Measurements from ENCODE around the gene ANGPTL2.

GRCh38 chr9:127139071-127139731 is 16.8 kb upstream of the ANGPTL2 start:
- TF ChIP-seq, protein P1, sequence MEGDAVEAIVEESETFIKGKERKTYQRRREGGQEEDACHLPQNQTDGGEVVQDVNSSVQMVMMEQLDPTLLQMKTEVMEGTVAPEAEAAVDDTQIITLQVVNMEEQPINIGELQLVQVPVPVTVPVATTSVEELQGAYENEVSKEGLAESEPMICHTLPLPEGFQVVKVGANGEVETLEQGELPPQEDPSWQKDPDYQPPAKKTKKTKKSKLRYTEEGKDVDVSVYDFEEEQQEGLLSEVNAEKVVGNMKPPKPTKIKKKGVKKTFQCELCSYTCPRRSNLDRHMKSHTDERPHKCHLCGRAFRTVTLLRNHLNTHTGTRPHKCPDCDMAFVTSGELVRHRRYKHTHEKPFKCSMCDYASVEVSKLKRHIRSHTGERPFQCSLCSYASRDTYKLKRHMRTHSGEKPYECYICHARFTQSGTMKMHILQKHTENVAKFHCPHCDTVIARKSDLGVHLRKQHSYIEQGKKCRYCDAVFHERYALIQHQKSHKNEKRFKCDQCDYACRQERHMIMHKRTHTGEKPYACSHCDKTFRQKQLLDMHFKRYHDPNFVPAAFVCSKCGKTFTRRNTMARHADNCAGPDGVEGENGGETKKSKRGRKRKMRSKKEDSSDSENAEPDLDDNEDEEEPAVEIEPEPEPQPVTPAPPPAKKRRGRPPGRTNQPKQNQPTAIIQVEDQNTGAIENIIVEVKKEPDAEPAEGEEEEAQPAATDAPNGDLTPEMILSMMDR (IDR thresholded peaks at IDR 0.05) = no peak
- TF ChIP-seq REST (IDR thresholded peaks at IDR 0.05; ENCODE audit: insufficient read depth in 1 of 2, low read depth in 2 of 2, low read length in 1 of 2) (no peak), TCF7L2 (IDR thresholded peaks at IDR 0.05; ENCODE audit: low read depth, low read length) (no peak), SIN3A (IDR thresholded peaks at IDR 0.05; ENCODE audit: borderline replicate concordance, insufficient read depth, low read depth, low read length) (no peak)

All from Panc1 (cell line).